ENCODE data around the gene PTH1R.

PTH1R gene

GRCh38 chr3:46852839-46853355 lies 24.6 kb upstream of the PTH1R start:
- Histone ChIP-seq H3K4me1 (ENCODE audit: control insufficient read depth, insufficient read depth, low read depth, low read length) (peaks cover 4% of the 10 kb centered on the region), H3K4me3 (ENCODE audit: insufficient read depth in 1 of 2, low read depth in 1 of 2, low read length in 2 of 2) (no peak overlapping the region), H3K4me2 (ENCODE audit: low read length, poor library complexity, severe bottlenecking) (no peak overlapping the region), H3K36me3 (ENCODE audit: control insufficient read depth in 1 of 2, insufficient read depth in 2 of 2, low read depth in 1 of 2, low read length in 2 of 2) (no peaks in the 10 kb centered on the region), H2BK120ac (ENCODE audit: low read depth, low read length) (no peak overlapping the region), H4K91ac (ENCODE audit: low read length) (no peak overlapping the region), H3K23ac (ENCODE audit: low read length in 2 of 2) (no peak overlapping the region), H2AK5ac (ENCODE audit: low read length, severe bottlenecking) (no peak overlapping the region), H3K27me3 (ENCODE audit: control insufficient read depth in 1 of 2, insufficient read depth in 1 of 2, low read length in 2 of 2) (peaks cover 10 to 22% of the 10 kb centered on the region in 2 experiments), H3K18ac (ENCODE audit: low read depth in 1 of 2, low read length in 2 of 2) (no peak overlapping the region), H3K79me1 (replicated peaks; ENCODE audit: low read length, poor library complexity, severe bottlenecking) (no peaks in the 10 kb centered on the region), H2BK5ac (ENCODE audit: low read depth, low read length, poor library complexity, severe bottlenecking) (no peak overlapping the region), H4K8ac (ENCODE audit: low read length) (no peak overlapping the region), H2BK15ac (ENCODE audit: low read depth, poor library complexity, severe bottlenecking) (no peak overlapping the region), H3K4ac (ENCODE audit: low read depth in 1 of 2, low read length in 2 of 2) (no peak overlapping the region), H2BK12ac (ENCODE audit: low read length in 2 of 2) (no peak overlapping the region), H3K14ac (ENCODE audit: low read length in 2 of 2) (no peak overlapping the region), H3K9ac (ENCODE audit: low read length) (no peak overlapping the region), H2AFZ (ENCODE audit: low read depth, low read length) (no peak overlapping the region), H3K9me3 (ENCODE audit: control insufficient read depth, low read length) (no peaks in the 10 kb centered on the region), H3K27ac (ENCODE audit: low read length, poor library complexity, severe bottlenecking) (no peak overlapping the region)
- 83% methylated on average over 2 of the region's 2 CpGs for WGBS
- no peak for DNase-seq

DNA sequence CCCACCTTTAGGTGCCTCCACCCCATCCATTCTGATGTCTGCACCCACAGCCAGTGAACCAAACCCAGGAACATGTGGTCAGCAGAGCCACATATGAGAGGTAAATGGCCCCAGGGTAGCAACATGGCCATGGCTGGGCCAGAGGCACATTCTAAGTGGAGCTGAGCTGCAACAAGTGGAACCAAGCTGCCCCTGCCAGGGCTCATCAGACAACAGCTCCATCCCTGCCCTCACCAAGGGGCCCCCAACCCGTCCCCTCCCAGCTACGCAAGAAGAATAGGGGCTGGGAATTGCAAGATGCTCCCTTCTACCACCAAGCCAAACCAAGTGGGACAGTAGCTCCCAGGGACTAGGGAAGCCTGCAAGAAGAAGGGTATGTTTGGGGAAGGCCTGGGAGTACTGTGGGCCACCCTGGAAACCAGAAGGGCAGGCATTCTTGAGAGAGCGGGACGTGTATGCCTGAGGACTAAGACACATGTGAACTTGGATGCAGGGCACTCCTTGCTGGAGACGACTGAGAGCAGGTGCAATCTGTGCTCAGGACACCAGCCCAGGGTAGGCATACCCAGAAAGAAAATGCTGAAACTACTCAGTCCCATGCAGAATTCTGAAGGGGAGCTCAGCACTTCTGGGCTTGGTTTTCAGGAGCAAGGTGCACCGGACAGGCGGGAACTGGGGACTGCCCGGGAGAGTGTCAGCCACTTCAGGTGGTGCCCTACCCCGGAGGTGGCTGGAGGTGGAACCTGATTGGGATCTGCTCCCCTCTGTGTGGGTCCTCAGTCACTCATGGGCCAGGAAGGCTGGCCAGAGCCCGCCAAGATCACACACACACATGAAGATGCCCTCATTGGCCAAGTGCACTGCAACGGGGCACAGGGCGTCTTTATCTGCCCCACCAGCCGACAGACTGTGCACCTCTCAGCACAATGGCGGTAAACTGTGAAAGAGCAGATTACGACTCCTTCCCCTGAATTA lies 23.8 kb upstream of the PTH1R start:
- H2BK12ac ChIP-seq (ENCODE audit: low read length in 2 of 2), result no peak overlapping the region
- no peak overlapping the region for H2AK5ac ChIP-seq (ENCODE audit: low read length, severe bottlenecking)
- H2BK5ac ChIP-seq (ENCODE audit: low read depth, low read length, poor library complexity, severe bottlenecking), result no peak overlapping the region
- no peak overlapping the region for H2BK120ac ChIP-seq (ENCODE audit: low read depth, low read length)
- no peaks in the 10 kb centered on the region for H3K9me3 ChIP-seq (ENCODE audit: control insufficient read depth, low read length)
- no peak for DNase-seq
- H3K27me3 ChIP-seq (ENCODE audit: control insufficient read depth in 1 of 2, insufficient read depth in 1 of 2, low read length in 2 of 2), result peaks cover 18 to 30% of the 10 kb centered on the region in 2 experiments
- H4K8ac ChIP-seq (ENCODE audit: low read length), result no peak overlapping the region
- no peak overlapping the region for H4K91ac ChIP-seq (ENCODE audit: low read length)
- no peak overlapping the region for H2BK15ac ChIP-seq (ENCODE audit: low read depth, poor library complexity, severe bottlenecking)
- H3K4me1 ChIP-seq (ENCODE audit: control insufficient read depth, insufficient read depth, low read depth, low read length), result peaks cover 4% of the 10 kb centered on the region
- H3K4ac ChIP-seq (ENCODE audit: low read depth in 1 of 2, low read length in 2 of 2), result no peak overlapping the region
- 90% methylated on average over 14 of the region's 15 CpGs for WGBS
- H3K23ac ChIP-seq (ENCODE audit: low read length in 2 of 2), result no peak overlapping the region
- no peak overlapping the region for H2AFZ ChIP-seq (ENCODE audit: low read depth, low read length)
- H3K27ac ChIP-seq (ENCODE audit: low read length, poor library complexity, severe bottlenecking), result no peak overlapping the region
- H3K79me1 ChIP-seq (replicated peaks; ENCODE audit: low read length, poor library complexity, severe bottlenecking), result no peaks in the 10 kb centered on the region
- H3K4me3 ChIP-seq (ENCODE audit: insufficient read depth in 1 of 2, low read depth in 1 of 2, low read length in 2 of 2), result no peak overlapping the region
- H3K4me2 ChIP-seq (ENCODE audit: low read length, poor library complexity, severe bottlenecking), result no peak overlapping the region
- no peak overlapping the region for H3K9ac ChIP-seq (ENCODE audit: low read length)
- H3K18ac ChIP-seq (ENCODE audit: low read depth in 1 of 2, low read length in 2 of 2), result no peak overlapping the region
- H3K36me3 ChIP-seq (ENCODE audit: control insufficient read depth in 1 of 2, insufficient read depth in 2 of 2, low read depth in 1 of 2, low read length in 2 of 2), result no peaks in the 10 kb centered on the region
- no peak overlapping the region for H3K14ac ChIP-seq (ENCODE audit: low read length in 2 of 2)

DNA sequence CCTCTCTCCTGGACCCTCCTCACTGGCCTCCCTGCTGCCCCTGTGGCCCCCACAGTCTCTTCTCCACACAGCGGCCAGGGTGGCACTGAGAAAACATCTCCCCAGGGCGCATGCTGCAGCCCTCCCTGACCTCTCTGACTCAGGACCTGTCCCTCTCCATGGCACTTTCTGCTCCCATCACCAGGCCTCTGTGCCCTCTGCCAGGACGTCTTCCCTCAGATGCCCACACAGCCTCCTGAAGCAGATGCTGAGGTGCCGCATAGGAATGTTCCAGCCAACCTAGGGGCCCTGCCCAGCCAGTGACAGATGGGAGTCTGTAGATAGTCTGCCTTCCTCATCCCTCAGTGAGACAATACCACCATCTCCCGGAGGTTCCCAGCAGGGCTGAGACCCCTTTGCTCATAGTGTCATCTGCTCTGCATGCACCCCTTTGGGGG lies 22.9 kb upstream of the PTH1R start:
- Histone ChIP-seq H3K23ac (ENCODE audit: low read length in 2 of 2) (no peak overlapping the region), H3K4me2 (ENCODE audit: low read length, poor library complexity, severe bottlenecking) (no peak overlapping the region), H3K4ac (ENCODE audit: low read depth in 1 of 2, low read length in 2 of 2) (no peak overlapping the region), H2BK15ac (ENCODE audit: low read depth, poor library complexity, severe bottlenecking) (no peak overlapping the region), H2BK120ac (ENCODE audit: low read depth, low read length) (no peak overlapping the region), H2BK5ac (ENCODE audit: low read depth, low read length, poor library complexity, severe bottlenecking) (no peak overlapping the region), H2AK5ac (ENCODE audit: low read length, severe bottlenecking) (no peak overlapping the region), H3K27ac (ENCODE audit: low read length, poor library complexity, severe bottlenecking) (no peak overlapping the region), H3K9me3 (ENCODE audit: control insufficient read depth, low read length) (no peaks in the 10 kb centered on the region), H2AFZ (ENCODE audit: low read depth, low read length) (no peak overlapping the region), H2BK12ac (ENCODE audit: low read length in 2 of 2) (no peak overlapping the region), H3K9ac (ENCODE audit: low read length) (no peak overlapping the region), H3K4me1 (ENCODE audit: control insufficient read depth, insufficient read depth, low read depth, low read length) (peaks cover 3% of the 10 kb centered on the region), H3K14ac (ENCODE audit: low read length in 2 of 2) (no peak overlapping the region), H3K79me1 (replicated peaks; ENCODE audit: low read length, poor library complexity, severe bottlenecking) (no peaks in the 10 kb centered on the region), H4K91ac (ENCODE audit: low read length) (no peak overlapping the region), H4K8ac (ENCODE audit: low read length) (no peak overlapping the region), H3K18ac (ENCODE audit: low read depth in 1 of 2, low read length in 2 of 2) (no peak overlapping the region), H3K4me3 (ENCODE audit: insufficient read depth in 1 of 2, low read depth in 1 of 2, low read length in 2 of 2) (no peak overlapping the region), H3K27me3 (ENCODE audit: control insufficient read depth in 1 of 2, insufficient read depth in 1 of 2, low read length in 2 of 2) (peaks cover 19 to 39% of the 10 kb centered on the region in 2 experiments), H3K36me3 (ENCODE audit: control insufficient read depth in 1 of 2, insufficient read depth in 2 of 2, low read depth in 1 of 2, low read length in 2 of 2) (no peaks in the 10 kb centered on the region)
- DNase-seq, result no peak
- WGBS, result 88% methylated on average over 5 of the region's 5 CpGs

All from mesenchymal stem cell (in vitro differentiated cells and primary cell).